ENCODE data around the gene CACNA1B.

DNA sequence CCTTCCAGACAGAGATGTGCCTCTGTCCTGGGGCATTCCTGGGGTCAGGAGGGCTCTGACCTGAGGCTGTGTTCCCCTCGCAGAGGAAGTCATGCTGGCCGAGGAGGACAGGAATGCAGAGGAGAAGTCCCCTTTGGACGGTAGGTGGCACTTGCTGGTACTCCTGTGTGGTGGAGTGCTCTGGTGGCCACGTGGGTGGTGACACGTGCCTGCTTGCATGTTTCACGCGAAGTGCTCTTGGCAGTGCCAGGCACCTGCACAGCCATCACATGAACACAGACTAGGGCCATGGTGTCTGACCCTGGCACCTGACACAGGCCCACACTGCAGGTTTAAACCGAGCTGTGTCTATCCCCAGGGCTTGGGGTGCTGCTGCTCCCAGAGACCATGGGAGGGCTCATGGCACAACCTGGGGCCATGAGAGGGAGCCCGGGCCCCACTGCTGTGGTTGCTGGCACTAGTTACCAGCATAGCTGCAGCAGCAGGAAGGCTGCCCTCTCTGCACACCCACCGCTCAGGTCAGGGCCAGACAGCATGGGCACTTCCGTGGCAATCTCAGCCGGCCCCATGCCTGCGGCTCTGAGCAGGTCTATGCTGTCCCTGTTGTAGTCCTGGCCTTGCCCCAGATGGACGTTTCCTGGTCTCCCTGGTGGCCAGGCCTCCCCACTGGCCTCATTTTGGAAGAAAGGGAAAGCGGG, 79.3 kb downstream of the CACNA1B start:
- TF ChIP-seq, protein P1, sequence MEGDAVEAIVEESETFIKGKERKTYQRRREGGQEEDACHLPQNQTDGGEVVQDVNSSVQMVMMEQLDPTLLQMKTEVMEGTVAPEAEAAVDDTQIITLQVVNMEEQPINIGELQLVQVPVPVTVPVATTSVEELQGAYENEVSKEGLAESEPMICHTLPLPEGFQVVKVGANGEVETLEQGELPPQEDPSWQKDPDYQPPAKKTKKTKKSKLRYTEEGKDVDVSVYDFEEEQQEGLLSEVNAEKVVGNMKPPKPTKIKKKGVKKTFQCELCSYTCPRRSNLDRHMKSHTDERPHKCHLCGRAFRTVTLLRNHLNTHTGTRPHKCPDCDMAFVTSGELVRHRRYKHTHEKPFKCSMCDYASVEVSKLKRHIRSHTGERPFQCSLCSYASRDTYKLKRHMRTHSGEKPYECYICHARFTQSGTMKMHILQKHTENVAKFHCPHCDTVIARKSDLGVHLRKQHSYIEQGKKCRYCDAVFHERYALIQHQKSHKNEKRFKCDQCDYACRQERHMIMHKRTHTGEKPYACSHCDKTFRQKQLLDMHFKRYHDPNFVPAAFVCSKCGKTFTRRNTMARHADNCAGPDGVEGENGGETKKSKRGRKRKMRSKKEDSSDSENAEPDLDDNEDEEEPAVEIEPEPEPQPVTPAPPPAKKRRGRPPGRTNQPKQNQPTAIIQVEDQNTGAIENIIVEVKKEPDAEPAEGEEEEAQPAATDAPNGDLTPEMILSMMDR (conservative IDR thresholded peaks at IDR 0.05 in 1 of 2, IDR thresholded peaks at IDR 0.05 in 1 of 2; ENCODE audit: extremely low read depth in 1 of 2, insufficient read depth in 1 of 2, low read depth in 1 of 2, low read length in 2 of 2): no peak
- no peak for TF ChIP-seq EZH2 (IDR thresholded peaks at IDR 0.05; ENCODE audit: borderline replicate concordance, low read length)

All from mammary epithelial cell (primary cell).